ENCODE results near the gene SCP2. TPM values are rescaled to one million over a fixed set of nuclear protein-coding genes. Genes with fewer than 3 reads are reported as not detected.

SCP2 gene
- total RNA-seq, 4 donors from 2014 or later: 92.4 to 125 (median 120) TPM

DNA sequence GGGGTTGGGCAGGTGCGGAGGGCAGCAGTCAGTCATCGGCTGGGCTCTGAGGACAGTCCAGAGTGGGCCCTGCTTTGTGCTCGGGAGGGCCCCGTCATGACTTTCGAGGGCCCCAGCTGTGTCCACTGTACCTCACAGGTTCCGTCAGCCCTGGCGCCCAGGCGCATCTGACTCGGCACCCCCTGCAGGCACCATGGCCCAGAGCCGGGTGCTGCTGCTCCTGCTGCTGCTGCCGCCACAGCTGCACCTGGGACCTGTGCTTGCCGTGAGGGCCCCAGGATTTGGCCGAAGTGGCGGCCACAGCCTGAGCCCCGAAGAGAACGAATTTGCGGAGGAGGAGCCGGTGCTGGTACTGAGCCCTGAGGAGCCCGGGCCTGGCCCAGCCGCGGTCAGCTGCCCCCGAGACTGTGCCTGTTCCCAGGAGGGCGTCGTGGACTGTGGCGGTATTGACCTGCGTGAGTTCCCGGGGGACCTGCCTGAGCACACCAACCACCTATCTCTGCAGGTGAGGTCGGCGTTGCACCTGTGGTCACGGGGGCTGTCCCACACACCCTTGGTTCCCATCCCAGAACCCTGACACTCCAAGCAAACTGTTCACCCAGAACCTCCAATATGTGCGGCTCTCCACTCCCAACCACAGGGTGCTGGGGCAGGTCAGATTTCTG is 142.7 kb downstream of the SCP2 start:
- Histone ChIP-seq H3K4me3 (no peak overlapping the region), H3K4me1 (peaks cover 0 to 18% (median 0%) of the 10 kb centered on the region in 3 donors), H3K9me3 (no peaks in the 10 kb centered on the region), H3K27ac (no peak overlapping the region), H3K27me3 (no peaks in the 10 kb centered on the region), H3K36me3 (peaks cover 0 to 16% of the 10 kb centered on the region in 2 donors)
- ATAC-seq: no peak
- WGBS, 2 donors (ENCODE audit: low coverage in 1 of 2): 80 to 81% methylated on average over 1 to 9 of the region's 31 CpGs
- TF ChIP-seq EP300 (IDR thresholded peaks at IDR 0.05): no peak
- TF ChIP-seq POLR2A (IDR thresholded peaks at IDR 0.05): no peak
- TF ChIP-seq POLR2AphosphoS5 (IDR thresholded peaks at IDR 0.05): no peak
- TF ChIP-seq, protein P1, sequence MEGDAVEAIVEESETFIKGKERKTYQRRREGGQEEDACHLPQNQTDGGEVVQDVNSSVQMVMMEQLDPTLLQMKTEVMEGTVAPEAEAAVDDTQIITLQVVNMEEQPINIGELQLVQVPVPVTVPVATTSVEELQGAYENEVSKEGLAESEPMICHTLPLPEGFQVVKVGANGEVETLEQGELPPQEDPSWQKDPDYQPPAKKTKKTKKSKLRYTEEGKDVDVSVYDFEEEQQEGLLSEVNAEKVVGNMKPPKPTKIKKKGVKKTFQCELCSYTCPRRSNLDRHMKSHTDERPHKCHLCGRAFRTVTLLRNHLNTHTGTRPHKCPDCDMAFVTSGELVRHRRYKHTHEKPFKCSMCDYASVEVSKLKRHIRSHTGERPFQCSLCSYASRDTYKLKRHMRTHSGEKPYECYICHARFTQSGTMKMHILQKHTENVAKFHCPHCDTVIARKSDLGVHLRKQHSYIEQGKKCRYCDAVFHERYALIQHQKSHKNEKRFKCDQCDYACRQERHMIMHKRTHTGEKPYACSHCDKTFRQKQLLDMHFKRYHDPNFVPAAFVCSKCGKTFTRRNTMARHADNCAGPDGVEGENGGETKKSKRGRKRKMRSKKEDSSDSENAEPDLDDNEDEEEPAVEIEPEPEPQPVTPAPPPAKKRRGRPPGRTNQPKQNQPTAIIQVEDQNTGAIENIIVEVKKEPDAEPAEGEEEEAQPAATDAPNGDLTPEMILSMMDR (IDR thresholded peaks at IDR 0.05): no peak

DNA sequence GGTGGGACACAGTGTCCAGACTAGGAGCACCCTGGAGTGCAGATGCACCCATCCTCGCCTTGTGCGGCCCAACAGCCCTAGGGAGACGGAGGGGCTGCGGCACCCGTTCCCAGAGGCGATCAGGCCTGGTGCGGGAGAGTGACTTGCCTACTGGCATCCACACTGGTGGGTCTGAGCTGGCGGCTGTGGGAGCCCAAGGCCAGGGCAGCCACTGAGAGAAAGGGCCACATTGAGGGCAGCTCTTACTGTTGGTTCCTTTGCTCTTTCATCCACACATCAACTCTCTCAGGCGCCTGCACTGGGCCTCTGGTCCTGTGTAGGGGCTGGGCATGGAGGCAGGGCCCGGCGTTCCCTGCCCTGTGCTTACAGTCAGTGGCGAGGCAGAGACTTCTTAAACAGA is 143.5 kb downstream of the SCP2 start:
- no peaks in the 10 kb centered on the region for H3K9me3 ChIP-seq
- H3K27ac ChIP-seq: no peak overlapping the region
- H3K4me3 ChIP-seq: no peak overlapping the region
- peaks cover 0 to 16% of the 10 kb centered on the region in 2 donors for H3K36me3 ChIP-seq
- TF ChIP-seq POLR2A (IDR thresholded peaks at IDR 0.05) (no peak), POLR2AphosphoS5 (IDR thresholded peaks at IDR 0.05) (no peak), EP300 (IDR thresholded peaks at IDR 0.05) (no peak)
- TF ChIP-seq, protein P1 (IDR thresholded peaks at IDR 0.05): no peak
- peaks cover 0 to 26% (median 0%) of the 10 kb centered on the region in 3 donors for H3K4me1 ChIP-seq
- H3K27me3 ChIP-seq: no peaks in the 10 kb centered on the region
- WGBS, 2 donors (ENCODE audit: low coverage in 1 of 2): 100% methylated on average over 4 of the region's 12 CpGs; no CpG with 5 or more reads in 1 of the 2 donors
- no peak for ATAC-seq

DNA sequence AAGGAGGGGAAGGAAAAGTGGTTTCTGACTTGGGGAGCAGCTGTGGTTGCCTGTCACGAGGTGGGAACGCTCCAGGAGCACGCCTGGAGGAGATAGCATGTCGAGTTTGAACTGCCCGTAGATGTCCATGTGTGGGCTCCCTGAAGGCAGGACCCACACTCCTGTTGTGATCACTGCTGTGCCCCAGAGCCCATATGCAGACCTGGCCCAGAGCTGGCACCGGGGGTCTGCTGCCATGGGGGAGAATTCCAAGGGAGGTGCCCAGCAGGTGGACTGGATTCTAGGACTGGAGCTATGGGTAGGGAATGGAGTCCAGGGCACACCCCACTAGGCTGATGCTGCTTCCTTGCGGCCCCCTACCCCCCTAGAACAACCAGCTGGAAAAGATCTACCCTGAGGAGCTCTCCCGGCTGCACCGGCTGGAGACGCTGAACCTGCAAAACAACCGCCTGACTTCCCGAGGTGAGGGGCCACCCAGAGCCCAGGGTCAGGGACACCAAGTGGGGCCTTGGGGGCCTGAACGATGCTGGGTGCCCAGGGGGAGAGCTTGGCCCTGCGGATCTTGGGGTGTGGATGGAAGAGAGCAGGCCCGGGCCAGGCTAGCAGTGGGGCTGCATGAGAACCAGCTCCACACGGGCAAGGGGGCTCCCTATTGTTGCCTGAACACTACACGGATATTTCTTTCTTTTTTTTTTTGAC is 144.2 kb downstream of the SCP2 start:
- Histone ChIP-seq H3K4me1 (peaks cover 0 to 26% (median 0%) of the 10 kb centered on the region in 3 donors), H3K36me3 (peaks cover 0 to 16% of the 10 kb centered on the region in 2 donors), H3K4me3 (no peak overlapping the region), H3K9me3 (no peaks in the 10 kb centered on the region), H3K27me3 (no peaks in the 10 kb centered on the region), H3K27ac (no peak overlapping the region)
- TF ChIP-seq, protein P1 (IDR thresholded peaks at IDR 0.05): no peak
- TF ChIP-seq EP300 (IDR thresholded peaks at IDR 0.05): no peak
- TF ChIP-seq POLR2AphosphoS5 (IDR thresholded peaks at IDR 0.05): no peak
- no peak for TF ChIP-seq POLR2A (IDR thresholded peaks at IDR 0.05)
- WGBS, 2 donors (ENCODE audit: low coverage in 1 of 2): 56 to 88% methylated on average over 2 to 10 of the region's 17 CpGs
- no peak for ATAC-seq

DNA sequence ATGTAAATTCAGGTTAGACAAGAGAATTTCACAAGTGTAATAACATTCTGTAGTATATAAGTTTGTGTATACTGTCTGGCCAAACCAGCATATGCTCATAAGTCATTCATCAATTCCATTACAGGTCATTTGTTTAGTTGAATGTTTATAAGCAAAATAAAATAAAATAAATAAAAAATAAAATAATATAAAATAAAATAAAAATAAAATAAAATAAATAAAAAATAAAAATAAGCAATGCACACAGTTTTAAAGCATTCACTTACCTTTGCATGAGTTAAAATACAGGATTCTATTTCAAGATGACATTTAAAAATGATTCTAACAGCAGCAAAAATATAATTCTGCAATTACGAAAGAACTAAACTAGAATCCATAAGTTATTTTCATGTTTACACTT is 144.8 kb downstream of the SCP2 start:
- peaks cover 0 to 16% of the 10 kb centered on the region in 2 donors for H3K36me3 ChIP-seq
- H3K27ac ChIP-seq: no peak overlapping the region
- TF ChIP-seq, protein P1 (IDR thresholded peaks at IDR 0.05): no peak
- no peak for TF ChIP-seq POLR2AphosphoS5 (IDR thresholded peaks at IDR 0.05)
- no peak for TF ChIP-seq POLR2A (IDR thresholded peaks at IDR 0.05)
- no peak for TF ChIP-seq EP300 (IDR thresholded peaks at IDR 0.05)
- H3K9me3 ChIP-seq: no peaks in the 10 kb centered on the region
- no peaks in the 10 kb centered on the region for H3K27me3 ChIP-seq
- H3K4me1 ChIP-seq: peaks cover 0 to 21% (median 0%) of the 10 kb centered on the region in 3 donors
- no peak overlapping the region for H3K4me3 ChIP-seq
- no peak for ATAC-seq
- 85 to 100% methylated on average over 1 of the region's 1 CpG for WGBS, 2 donors (ENCODE audit: low coverage in 1 of 2)
